Raji (cell line): ENCODE data around the gene CLSTN2.

Experiments
- POLR2A ChIP-seq: IDR thresholded peaks from 2 replicates; pipeline ENCODE4 v1.6.1; 2011; ENCODE audit warnings: low read depth, low read length, control low read depth; ENCODE audit not compliant: insufficient read depth

CLSTN2 gene

DNA sequence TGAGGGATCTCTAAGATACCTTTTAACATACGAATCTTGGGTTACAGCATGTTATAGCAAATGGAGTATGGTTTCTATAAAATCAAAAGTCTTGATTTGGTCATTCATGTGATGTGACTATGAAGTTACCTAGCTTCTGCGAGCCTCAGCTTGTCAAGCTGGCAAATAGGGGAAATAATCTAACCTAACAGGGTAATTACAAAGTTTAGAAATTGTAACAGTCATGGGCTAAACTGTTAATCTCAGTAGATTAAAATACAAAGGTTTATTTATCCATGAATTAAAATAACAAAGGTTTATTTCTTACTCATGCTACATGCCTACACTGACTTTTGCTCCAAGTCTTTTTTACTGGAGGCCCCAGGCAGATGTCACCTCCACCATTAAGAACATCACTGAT is 359.1 kb downstream of the CLSTN2 start:
- TF ChIP-seq POLR2A: no peak

DNA sequence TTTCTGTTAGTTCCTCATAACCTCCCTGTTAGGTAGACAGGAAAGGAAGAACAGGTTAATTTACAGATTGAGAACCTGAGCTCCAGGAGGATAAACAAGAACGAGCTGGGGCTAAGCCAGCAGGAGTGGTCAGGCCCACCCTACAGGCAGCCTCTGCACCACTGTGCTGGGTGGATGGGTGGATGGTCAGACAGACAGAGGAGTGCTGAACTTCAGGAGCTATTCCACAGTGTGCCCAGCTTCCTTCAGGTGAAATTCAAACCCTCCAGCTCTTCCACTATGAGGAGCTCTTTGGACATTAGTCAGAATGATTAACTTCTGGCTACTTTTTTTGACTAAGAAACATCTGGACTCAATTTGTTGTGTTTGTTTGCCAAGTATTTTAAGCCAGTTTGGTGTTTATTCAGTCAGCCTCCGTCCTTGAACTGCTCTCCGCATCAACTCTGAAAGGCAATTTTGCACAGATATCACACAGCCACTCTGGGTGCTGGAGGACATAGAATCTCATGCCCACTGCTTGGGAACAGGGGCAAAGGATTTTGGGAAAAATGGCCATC is 361.9 kb downstream of the CLSTN2 start:
- TF ChIP-seq POLR2A: no peak

DNA sequence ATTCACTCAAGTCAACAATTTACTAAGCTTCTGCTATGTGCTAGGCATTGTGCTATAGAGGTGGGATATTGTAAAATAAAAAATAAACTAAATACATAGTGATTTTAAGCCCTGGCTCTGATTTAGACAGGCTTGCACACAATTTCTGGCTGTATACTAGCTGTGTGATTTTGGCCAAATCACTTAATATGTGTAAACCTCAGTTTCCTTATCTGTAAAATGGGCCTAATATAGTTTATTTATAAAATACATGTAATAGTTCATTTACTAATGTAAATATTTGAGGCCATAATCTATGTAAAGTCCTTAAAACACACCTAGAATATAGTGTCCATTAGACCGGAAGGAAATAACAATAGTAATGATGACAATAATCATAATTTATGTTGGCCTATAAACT is 363.1 kb downstream of the CLSTN2 start:
- TF ChIP-seq POLR2A: no peak

DNA sequence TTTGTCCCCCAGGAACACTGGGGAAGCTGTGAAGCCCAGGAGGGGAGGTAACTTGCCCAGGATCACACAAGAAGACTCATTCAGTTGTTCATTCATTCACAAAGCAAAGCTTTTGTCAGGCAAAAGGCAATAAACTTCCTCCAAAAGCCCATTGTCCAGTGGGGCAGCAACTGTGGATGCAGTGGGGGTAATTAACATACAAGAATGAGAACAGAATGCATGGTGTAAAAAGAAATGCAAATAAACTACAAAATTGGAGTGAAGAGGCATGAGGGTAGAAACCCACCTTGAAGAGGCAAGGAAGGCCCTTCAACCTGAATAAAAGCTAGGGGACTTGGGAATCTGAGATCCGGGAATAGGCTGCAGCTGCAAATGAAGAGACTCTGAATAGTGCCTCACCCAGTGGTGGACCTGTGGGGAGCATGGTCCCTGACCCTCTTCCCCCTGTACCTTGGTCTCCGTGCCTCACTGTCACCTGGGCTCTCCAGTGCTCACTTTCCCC is 363.6 kb downstream of the CLSTN2 start:
- no peak for TF ChIP-seq POLR2A

DNA sequence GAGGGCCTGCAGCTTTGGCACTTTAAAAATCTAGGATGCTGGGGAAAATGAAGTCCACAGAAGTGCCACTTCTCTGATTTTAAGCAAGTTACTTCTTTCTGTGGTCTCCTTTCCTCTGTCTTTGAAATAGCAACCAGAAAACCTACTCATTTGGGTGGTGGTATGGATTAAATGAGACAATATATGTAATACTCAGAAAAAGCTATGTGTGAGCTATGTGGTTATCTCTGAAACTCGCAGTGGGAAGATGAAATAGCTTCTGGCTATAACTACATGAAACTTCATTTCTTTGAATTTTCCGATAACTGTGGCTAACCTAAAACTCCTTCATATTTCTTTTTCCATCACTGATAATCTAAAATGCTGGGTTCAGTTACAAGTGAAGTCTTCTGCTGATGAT is 368.9 kb downstream of the CLSTN2 start:
- TF ChIP-seq POLR2A: no peak

DNA sequence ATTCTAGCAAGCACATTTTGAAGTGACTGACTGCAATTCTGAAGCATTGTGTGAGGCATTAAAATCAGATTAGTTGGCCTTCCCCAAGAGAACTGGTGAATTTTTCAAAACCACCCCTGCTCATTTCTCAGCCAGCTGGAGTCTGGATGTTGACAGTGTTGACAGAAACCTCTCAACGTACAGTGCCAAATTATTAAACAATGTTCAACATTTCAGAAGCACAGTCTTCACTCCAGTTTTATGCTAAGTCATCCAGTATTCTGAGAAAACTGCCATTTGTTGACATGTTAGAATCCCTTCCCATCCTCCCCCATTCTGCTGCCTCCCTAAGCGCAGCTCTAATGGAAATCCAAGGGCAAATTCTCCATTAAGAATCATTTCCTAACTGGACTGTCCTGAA is 373.6 kb downstream of the CLSTN2 start:
- no peak for TF ChIP-seq POLR2A

DNA sequence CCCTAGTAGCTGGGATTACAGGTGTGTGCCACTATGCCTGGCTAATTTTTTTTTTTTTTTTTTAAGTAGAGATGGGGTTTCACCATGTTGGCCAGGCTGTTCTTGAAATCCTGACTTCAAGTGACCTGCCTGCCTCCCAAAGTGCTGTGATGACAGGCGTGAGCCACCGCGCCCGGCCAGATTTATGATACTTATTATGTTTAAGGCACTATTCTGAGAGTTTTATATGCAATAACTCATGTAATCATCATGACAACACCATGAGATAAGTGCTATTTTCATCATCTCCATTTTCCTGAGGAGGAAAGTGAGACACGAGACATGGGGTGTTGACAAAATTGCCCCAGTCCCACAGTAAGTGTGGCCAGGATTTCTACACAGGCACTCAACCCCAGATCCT is 376.4 kb downstream of the CLSTN2 start:
- no peak for TF ChIP-seq POLR2A

DNA sequence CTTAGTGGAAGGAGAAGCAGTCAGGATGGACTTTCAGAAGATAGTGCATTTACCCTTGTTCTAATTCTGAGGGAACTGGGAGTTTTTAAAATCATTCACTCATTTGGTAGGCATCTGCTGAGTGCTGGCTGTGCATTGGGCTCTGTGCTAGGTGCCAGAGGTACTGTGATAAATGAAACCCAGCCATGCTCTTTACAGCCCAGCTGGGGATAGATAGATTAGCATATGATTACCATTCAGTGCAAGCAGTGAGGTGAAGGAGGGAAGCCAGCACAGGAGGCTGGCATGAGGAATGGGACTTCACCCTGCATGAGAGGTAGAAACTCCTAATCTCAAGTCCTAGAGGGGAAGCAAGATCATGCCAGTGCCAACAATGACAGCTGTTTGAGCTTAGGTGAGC is 381.0 kb downstream of the CLSTN2 start:
- no peak for TF ChIP-seq POLR2A

DNA sequence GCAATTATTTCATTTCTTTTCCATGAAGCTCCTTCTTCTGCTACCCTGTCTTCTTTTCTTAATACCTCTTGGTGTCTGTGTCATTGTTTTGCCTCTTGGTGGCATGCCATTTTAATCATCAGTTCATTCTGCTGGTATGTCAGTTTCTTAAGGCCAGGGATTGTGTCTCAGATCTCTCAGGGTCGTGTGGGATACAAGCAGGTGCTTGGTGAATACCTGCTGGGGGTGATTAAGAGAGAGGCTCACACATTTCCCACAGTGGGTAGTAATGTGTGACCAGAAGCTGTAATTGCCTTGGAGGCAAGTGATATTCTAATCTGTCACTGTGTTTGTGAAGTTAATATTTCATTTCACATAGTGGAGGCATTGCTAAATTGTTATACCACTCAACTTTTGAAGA is 381.5 kb downstream of the CLSTN2 start:
- no peak for TF ChIP-seq POLR2A

DNA sequence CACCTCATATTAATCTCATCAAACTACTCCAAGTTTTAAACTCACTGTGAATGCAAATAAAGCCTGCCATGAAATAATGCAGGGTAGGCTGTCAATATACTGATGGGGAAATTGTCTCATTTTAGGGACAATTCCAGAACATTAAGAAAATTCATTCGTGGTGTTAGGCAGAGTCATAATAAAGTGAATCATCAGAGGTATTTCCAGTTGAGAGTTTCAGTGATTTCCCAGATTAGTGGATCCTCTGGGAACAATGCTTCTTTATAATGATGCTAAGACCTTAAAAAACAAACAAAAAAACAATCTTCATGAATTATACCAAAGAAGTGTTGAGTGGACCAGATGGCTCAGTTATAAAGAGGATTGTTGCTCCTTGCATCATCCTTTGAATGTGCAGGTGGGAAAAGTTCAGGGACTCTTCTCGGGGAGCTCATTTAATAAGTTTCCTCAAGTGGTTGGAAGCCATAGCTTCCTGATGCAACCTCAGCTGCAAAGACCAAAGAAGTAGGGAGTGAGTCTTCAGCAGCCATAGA is 381.9 kb downstream of the CLSTN2 start:
- no peak for TF ChIP-seq POLR2A

DNA sequence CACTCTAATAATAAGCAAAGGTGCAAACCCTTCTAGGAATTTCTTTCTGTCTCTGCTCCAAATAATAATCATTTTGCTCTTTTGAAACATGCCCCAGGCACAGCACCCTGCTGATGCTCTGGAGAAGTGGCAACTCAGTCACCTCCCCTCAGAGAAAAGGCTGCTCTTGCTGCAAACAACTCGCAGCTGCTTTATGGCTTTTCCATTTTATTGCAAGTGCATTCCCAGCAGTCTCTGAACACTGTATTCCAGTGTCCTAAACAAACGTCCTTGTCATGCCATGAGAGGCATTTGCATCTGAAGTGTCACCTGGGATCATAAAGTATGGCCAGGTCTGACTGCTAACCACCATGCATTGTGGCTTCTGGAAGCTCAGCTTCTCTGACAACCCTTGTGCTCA is 384.8 kb downstream of the CLSTN2 start:
- no peak for TF ChIP-seq POLR2A

DNA sequence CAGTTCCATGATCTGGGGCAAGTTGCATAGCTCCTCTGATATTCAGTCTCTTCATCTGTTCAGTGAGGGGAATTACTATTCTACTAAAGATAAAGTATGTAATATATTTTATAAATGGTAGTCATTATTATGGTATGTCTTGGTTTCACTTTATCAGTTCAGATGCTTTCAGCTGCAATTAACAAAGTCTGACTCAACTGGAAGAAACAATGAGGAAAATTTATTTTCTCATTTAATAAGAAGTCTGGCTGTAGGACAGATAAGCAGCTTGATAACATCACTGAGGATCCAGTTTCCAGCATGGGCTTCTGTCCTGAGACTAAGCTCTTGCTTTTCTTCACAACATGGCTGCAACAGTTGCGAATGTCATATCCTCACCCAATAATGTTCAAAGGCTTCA is 388.6 kb downstream of the CLSTN2 start:
- no peak for TF ChIP-seq POLR2A

DNA sequence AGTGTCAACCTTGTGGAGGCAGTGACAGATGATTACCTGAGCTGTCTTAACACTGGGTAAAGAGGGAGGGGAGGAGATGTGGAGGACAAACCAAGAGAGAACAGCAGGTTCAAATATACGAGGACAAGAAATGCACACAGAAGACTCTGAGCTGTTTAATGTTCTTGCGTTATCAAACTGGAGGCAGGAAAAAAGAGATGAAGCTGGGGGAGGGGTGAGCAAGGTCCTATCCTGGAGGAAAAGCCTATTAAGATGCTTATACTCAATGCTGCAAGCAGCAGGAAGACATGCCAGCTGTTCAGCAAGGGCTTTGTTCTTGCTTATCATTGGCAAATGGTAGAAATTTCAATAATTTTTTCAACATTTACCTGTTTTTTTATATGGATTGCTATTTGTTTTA is 397.1 kb downstream of the CLSTN2 start:
- no peak for TF ChIP-seq POLR2A

DNA sequence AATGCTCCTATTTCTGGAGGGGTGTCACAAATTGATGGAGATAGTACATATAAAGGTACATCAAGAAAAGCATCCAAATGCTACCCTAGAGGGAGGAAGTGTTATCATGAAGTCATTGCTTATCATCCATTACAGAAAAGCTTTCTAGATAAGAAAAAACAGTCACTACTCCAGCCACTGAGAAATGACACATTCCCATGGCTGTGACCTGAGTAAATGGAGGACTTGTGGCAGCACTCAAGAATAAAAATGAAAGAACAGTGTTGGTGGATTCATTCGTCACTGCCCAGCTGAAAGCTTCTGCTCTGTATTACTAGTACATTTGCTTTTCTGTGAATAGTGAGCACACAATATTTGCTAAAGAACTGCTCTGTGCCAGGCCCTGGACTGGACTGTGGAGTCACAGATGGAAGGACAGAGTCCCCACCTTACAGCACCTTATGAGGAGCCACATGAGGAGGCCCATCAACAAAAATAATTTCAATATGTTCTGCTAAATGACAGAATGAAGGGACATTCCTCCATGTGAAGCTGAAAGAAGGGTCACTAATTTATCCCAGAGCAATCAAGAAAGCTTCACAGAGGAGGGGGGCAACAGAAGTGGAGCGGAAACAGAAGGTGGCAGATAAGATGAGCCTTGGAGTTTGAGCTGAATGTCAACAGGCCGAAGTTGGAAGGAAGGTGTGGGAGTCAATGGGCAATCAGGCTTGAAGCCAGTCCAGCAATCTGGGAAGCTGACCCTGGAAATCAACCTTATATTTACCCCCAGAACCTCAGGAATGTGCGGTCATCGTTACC is 399.3 kb downstream of the CLSTN2 start:
- no peak for TF ChIP-seq POLR2A

DNA sequence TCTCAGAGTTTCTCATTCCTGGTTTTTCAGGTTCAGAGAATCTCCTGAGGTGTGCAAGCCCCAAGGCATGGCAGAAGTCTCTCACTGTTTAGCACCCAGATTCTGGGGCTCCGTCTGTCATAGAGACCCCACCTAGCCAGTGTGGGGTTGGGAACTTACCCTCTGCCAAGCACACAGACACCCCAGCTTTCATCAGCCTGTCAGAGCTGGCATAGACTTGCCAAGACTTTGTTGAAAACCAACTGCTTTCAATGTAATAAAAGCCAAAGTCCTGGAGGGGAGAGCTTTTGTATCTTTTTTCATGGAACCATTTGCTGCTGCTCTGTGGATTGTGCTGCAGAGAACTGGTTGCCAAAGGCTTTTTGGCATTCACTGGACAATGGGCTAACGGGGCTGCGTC is 401.5 kb downstream of the CLSTN2 start:
- TF ChIP-seq POLR2A: no peak

DNA sequence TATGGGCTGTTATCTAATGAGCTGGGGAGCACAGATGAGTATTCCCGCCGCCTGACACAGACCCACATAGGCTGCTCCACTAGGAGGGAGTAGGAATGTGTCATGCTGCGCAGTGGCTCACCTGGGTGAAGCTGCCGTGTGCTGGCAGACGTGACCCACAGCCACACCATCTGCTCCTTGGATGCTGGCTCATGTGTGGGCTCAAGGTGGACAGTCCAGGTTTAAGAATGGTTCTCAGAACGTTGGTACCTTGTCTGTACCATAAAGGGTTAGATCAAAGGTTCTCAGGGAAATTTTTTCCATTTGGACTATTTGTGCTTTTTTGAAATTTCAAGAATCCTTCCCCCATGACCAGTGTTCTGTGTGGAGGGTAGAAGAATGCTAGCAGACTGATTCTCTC is 403.9 kb downstream of the CLSTN2 start:
- no peak for TF ChIP-seq POLR2A
